Left ventricle myocardium inferior (tissue), 1 donor: ENCODE measurements around the gene TIGD1. TPM values are rescaled to one million over a fixed set of nuclear protein-coding genes. Genes with fewer than 3 reads are reported as not detected.

ENCODE experiments used
- DNase-seq: peaks from one replicate; pipeline ENCODE4 v3.0.0-alpha.2; 2020
- H3K27ac ChIP-seq: fragments of 200-600 bp; replicated peaks from 2 replicates; pipeline ENCODE4 v1.8.0; 2021
- H3K27me3 ChIP-seq: fragments of 200-600 bp; 2 replicates; pipeline ENCODE4 v1.8.0; 2021; ENCODE audit warnings: low read depth
- H3K36me3 ChIP-seq: fragments of 200-600 bp; 2 replicates; pipeline ENCODE4 v1.8.0; 2021
- H3K4me1 ChIP-seq: fragments of 200-600 bp; 2 replicates; pipeline ENCODE4 v1.8.0; 2021
- H3K4me3 ChIP-seq: fragments of 200-600 bp; 2 replicates; pipeline ENCODE4 v1.8.0; 2021; ENCODE audit warnings: mild to moderate bottlenecking, moderate library complexity
- H3K9me3 ChIP-seq: fragments of 200-600 bp; replicated peaks from 2 replicates; pipeline ENCODE4 v1.8.0; 2021
- intact Hi-C: fragments of 100-400 bp; cut with micrococcal nuclease; formaldehyde crosslinking; loops from one replicate; pipeline ENCODE4 v1.11.0; 2022
- total RNA-seq: library from RNA; stranded (reverse); fragmentation: NEBNext Ultra II Directional; extraction: Animal tissue kit (Norgen Biotek cat#: 25700); gene quantifications from one replicate; pipeline ENCODE4 v1.2.1, GENCODE V29; 2021
- TF ChIP-seq, protein P1 (sequence below): fragments of 200-600 bp; IDR thresholded peaks from 2 replicates; pipeline ENCODE4 v1.8.0; 2021; ENCODE audit warnings: antibody characterized with exemption, mild to moderate bottlenecking, borderline replicate concordance
- donor health status: DM: no; HTN: yes; CAD: no; lungs with severe emphysema.

TIGD1 gene
- total RNA-seq, 1 donor from 2014 or later = 2.4 TPM

DNA sequence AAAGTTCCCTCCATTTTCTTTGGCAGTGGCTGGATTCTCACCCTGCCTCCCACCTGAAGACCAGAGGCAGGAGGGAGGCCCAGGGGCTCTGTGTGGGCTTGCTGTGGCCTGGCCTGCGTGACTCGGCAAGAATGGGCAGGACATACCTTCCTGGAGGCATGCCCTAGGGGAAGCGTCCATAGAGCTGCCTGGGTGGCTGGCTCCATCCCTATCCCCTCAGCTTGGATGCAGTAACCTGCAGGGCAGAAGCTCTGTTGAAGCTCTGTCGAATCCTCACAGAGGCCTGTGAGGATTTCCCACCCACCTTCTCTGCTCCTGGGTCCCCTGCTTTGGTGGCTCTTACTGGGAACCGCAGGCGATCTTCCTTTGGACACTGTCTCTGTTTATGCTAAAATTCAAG lies 31.5 kb downstream of the TIGD1 start:
- peaks cover 22% of the 10 kb centered on the region for H3K4me1 ChIP-seq
- intact Hi-C loops = no loop called here
- no peak overlapping the region for H3K27ac ChIP-seq
- TF ChIP-seq, protein P1, sequence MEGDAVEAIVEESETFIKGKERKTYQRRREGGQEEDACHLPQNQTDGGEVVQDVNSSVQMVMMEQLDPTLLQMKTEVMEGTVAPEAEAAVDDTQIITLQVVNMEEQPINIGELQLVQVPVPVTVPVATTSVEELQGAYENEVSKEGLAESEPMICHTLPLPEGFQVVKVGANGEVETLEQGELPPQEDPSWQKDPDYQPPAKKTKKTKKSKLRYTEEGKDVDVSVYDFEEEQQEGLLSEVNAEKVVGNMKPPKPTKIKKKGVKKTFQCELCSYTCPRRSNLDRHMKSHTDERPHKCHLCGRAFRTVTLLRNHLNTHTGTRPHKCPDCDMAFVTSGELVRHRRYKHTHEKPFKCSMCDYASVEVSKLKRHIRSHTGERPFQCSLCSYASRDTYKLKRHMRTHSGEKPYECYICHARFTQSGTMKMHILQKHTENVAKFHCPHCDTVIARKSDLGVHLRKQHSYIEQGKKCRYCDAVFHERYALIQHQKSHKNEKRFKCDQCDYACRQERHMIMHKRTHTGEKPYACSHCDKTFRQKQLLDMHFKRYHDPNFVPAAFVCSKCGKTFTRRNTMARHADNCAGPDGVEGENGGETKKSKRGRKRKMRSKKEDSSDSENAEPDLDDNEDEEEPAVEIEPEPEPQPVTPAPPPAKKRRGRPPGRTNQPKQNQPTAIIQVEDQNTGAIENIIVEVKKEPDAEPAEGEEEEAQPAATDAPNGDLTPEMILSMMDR = no peak
- peaks cover 64% of the 10 kb centered on the region for H3K27me3 ChIP-seq
- no peaks in the 10 kb centered on the region for H3K9me3 ChIP-seq
- no peak for DNase-seq
- H3K4me3 ChIP-seq = no peak overlapping the region
- H3K36me3 ChIP-seq = no peaks in the 10 kb centered on the region

DNA sequence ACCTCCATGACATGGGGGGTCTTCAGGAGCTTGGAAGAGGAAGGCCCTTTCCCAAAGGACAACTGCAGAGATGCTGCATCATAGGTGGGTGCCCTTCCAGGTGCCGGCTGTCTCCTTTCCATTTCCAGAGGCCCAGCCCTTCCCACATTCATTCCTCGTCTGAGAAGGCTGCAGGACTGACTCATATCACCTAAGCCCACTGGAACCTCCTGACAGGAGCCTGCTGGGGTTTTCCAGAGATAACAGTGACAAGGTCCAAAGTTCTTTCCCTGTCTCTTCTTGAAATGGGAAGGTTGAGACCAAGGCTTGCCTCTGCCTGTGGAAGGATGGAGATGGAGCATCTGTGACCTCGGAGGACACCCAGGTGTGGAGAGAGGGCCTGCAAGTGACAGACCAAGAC lies 33.8 kb downstream of the TIGD1 start:
- TF ChIP-seq, protein P1 = no peak
- H3K9me3 ChIP-seq = no peaks in the 10 kb centered on the region
- H3K36me3 ChIP-seq = no peaks in the 10 kb centered on the region
- H3K4me1 ChIP-seq = peaks cover 2% of the 10 kb centered on the region
- H3K27ac ChIP-seq = no peak overlapping the region
- H3K4me3 ChIP-seq = no peak overlapping the region
- H3K27me3 ChIP-seq = peaks cover 58% of the 10 kb centered on the region
- DNase-seq = no peak
- intact Hi-C loops = no loop called here

DNA sequence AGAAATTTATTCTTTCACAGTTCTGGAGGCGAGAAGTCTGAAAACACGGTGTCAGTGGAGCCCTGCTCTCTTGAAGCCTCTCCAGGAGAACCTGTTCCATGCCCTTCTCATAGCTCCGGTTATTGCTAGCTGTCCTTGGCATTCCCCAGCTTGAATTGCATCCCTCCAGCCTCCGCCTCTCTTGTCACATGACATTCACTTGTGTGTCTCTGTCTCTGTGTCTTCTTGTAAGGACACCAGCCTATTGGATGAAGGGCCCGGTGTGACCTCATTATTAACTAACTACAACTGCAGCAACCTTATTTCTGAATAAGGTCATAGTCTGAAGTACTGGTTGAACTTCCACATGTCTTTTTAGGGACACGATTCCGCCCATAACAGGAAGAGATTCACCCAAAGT lies 34.7 kb downstream of the TIGD1 start:
- Histone ChIP-seq H3K9me3 (no peaks in the 10 kb centered on the region), H3K4me3 (no peak overlapping the region), H3K27me3 (peaks cover 56% of the 10 kb centered on the region), H3K27ac (no peak overlapping the region), H3K4me1 (peaks cover 5% of the 10 kb centered on the region), H3K36me3 (no peaks in the 10 kb centered on the region)
- no peak for DNase-seq
- TF ChIP-seq, protein P1 = no peak
- intact Hi-C loops = no loop called here

DNA sequence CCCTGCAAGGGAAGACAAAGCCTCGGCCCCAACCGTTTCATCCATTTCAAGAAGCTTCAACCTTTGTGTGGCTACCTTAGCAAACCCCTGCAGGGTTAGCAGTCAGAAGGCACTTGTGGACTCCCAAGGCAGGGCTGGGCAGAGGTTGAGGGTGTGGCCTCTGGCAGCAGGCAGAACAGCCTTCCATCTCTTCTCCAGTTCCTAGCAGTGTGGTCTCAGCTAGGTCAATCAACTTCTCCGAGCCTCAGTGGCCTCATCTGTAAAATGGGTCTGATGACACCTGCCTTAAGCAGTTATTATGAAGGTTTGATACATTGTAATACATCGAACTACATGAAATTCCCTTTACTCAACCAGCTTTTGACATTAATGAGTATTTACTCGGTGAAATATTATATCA lies 37.0 kb downstream of the TIGD1 start:
- intact Hi-C loops = no loop called here
- DNase-seq = no peak
- H3K27me3 ChIP-seq = peaks cover 41% of the 10 kb centered on the region
- H3K36me3 ChIP-seq = no peaks in the 10 kb centered on the region
- TF ChIP-seq, protein P1 = no peak
- no peak overlapping the region for H3K27ac ChIP-seq
- peaks cover 5% of the 10 kb centered on the region for H3K4me1 ChIP-seq
- no peaks in the 10 kb centered on the region for H3K9me3 ChIP-seq
- no peak overlapping the region for H3K4me3 ChIP-seq

DNA sequence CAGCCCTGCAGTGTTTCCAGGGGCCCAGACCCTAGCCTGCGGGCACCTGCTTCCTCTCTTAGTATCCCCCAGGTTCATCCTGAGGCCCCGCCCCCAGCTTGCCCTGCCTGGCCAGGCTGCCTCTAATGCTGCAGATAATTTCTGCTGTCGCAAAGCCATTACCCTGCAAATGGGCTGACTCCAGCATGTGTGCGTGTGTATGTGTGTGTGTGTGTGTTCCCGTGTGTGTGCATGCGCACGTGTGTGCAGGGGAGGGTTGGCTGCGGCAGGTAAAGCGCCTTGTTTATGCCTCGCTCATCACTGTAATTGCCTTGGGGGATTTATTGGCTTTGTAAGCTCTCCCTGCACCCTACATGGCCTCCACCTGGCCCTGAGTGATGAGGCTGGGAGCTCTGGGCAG lies 37.8 kb downstream of the TIGD1 start:
- Histone ChIP-seq H3K4me3 (no peak overlapping the region), H3K27me3 (peaks cover 40% of the 10 kb centered on the region), H3K9me3 (no peaks in the 10 kb centered on the region), H3K36me3 (no peaks in the 10 kb centered on the region), H3K4me1 (peaks cover 5% of the 10 kb centered on the region), H3K27ac (no peak overlapping the region)
- TF ChIP-seq, protein P1 = no peak
- intact Hi-C loops = no loop called here
- no peak for DNase-seq
